DND-41 (cell line): ENCODE measurements around the gene PFDN1.

Source experiments
- ATAC-seq: fragments of 200-7000 bp; cut with Tn5 transposase; 3 replicates; pipeline ENCODE4 v1.9.1; 2021; ENCODE audit warnings: low read depth; ENCODE audit not compliant: insufficient read depth
- DNase-seq: peaks from one replicate; pipeline ENCODE4 v3.0.0-alpha.2; 2020
- H2AFZ ChIP-seq: 2 replicates; pipeline ENCODE4 v1.6.0; 2012; ENCODE audit warnings: low read depth, low read length
- H3K27ac ChIP-seq: 2 replicates; pipeline ENCODE4 v1.5.1; 2012; ENCODE audit warnings: low read length, inconsistent platforms
- H3K27me3 ChIP-seq: fragments of 200-600 bp; sonication (generic); 2 replicates; pipeline ENCODE4 v1.6.0; 2012; ENCODE audit warnings: low read length, mild to moderate bottlenecking, inconsistent platforms; ENCODE audit not compliant: insufficient read depth, poor library complexity
- H3K36me3 ChIP-seq: 2 replicates; pipeline ENCODE4 v1.5.1; 2012; ENCODE audit warnings: low read length, inconsistent platforms; ENCODE audit not compliant: insufficient read depth
- H3K4me1 ChIP-seq: 2 replicates; pipeline ENCODE4 v1.5.1; 2012; ENCODE audit warnings: mild to moderate bottlenecking, low read length; ENCODE audit not compliant: insufficient read depth
- H3K4me2 ChIP-seq: 2 replicates; pipeline ENCODE4 v1.6.0; 2012; ENCODE audit warnings: mild to moderate bottlenecking, moderate library complexity, low read length, inconsistent platforms; ENCODE audit not compliant: insufficient read depth
- H3K4me3 ChIP-seq, 2 experiments: fragments of 200-600 bp in 1 of 2; shearing (Covaris generic) in 1 of 2; 2 replicates each; pipeline ENCODE4 v1.5.1; 2012 to 2016; ENCODE audit warnings: inconsistent platforms in 2 of 2, low read length in 2 of 2, mild to moderate bottlenecking in 2 of 2, low read depth in 1 of 2, moderate library complexity in 1 of 2
- H3K79me2 ChIP-seq: 2 replicates; pipeline ENCODE4 v1.6.0; 2012; ENCODE audit warnings: low read length, inconsistent platforms; ENCODE audit not compliant: insufficient read depth
- H3K9ac ChIP-seq: 2 replicates; pipeline ENCODE4 v1.6.0; 2012; ENCODE audit warnings: low read depth, mild to moderate bottlenecking, inconsistent platforms, low read length, moderate library complexity
- H3K9me3 ChIP-seq: 2 replicates; pipeline ENCODE4 v1.5.1; 2012; ENCODE audit warnings: low read length, moderate library complexity, mild to moderate bottlenecking, inconsistent platforms; ENCODE audit not compliant: insufficient read depth, severe bottlenecking
- H4K20me1 ChIP-seq: 2 replicates; pipeline ENCODE4 v1.6.0; 2012; ENCODE audit warnings: low read length; ENCODE audit not compliant: insufficient read depth
- EZH2 ChIP-seq: IDR thresholded peaks from 3 replicates; pipeline ENCODE4 v1.6.1; 2012; ENCODE audit warnings: borderline replicate concordance, low read depth, mild to moderate bottlenecking, moderate library complexity, low read length, inconsistent platforms; ENCODE audit not compliant: severe bottlenecking
- TF ChIP-seq, protein P1 (sequence below): IDR thresholded peaks from 2 replicates; pipeline ENCODE4 v1.5.1; 2012; ENCODE audit warnings: borderline replicate concordance, low read length, moderate library complexity, mild to moderate bottlenecking; ENCODE audit not compliant: poor library complexity, severe bottlenecking; ENCODE audit errors: extremely low read depth

PFDN1 gene

DNA sequence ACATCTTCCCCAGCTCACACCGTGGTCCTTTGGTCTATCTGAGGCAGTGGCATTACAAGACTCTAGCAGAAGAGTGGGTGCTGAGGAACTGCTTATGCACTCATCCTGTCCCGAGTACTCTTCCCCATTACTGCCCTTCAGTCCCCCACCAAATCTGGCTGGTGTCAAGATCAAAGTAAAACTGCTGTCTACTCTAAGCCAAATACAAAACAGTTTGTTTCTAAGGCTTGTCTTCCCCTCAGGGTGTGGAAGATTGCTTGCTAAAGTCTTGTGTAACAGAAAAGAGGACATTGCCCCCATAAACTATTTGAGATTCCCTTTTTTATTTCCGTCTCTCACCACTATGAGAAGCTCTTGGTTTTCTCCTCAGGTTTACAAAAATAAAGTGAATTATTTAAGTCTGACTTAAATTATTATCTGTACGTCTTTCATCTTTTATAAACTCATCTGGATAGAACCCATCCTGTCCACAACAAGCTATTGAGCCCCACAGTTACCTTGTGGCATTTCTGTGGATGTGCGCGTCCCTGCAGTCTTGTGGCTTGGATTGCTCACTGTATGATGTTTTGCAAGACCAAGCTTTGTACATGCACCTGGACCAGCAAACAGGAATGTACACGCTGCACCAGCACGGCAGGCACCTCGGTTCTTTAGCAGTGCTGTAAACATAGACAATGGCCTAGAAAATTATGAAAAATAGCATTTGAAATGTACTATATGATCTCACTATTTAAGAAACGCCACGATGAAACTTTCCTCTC is 66.9 kb downstream of the PFDN1 start:
- no peaks in the 10 kb centered on the region for H3K9me3 ChIP-seq
- H3K27me3 ChIP-seq = no peaks in the 10 kb centered on the region
- no peak overlapping the region for H3K27ac ChIP-seq
- ATAC-seq (no peak), DNase-seq (no peak)
- no peak overlapping the region for H3K4me2 ChIP-seq
- H4K20me1 ChIP-seq = 0 out of 2 replicates have a peak, but pooled peaks cover 6% of the 10 kb centered on the region
- no peaks in the 10 kb centered on the region for H3K4me1 ChIP-seq
- H3K36me3 ChIP-seq = no peaks in the 10 kb centered on the region
- TF ChIP-seq EZH2 = no peak
- TF ChIP-seq, protein P1, sequence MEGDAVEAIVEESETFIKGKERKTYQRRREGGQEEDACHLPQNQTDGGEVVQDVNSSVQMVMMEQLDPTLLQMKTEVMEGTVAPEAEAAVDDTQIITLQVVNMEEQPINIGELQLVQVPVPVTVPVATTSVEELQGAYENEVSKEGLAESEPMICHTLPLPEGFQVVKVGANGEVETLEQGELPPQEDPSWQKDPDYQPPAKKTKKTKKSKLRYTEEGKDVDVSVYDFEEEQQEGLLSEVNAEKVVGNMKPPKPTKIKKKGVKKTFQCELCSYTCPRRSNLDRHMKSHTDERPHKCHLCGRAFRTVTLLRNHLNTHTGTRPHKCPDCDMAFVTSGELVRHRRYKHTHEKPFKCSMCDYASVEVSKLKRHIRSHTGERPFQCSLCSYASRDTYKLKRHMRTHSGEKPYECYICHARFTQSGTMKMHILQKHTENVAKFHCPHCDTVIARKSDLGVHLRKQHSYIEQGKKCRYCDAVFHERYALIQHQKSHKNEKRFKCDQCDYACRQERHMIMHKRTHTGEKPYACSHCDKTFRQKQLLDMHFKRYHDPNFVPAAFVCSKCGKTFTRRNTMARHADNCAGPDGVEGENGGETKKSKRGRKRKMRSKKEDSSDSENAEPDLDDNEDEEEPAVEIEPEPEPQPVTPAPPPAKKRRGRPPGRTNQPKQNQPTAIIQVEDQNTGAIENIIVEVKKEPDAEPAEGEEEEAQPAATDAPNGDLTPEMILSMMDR = no peak
- H3K9ac ChIP-seq = no peak overlapping the region
- H2AFZ ChIP-seq = no peak overlapping the region
- no peaks in the 10 kb centered on the region for H3K79me2 ChIP-seq
- no peak overlapping the region for H3K4me3 ChIP-seq

DNA sequence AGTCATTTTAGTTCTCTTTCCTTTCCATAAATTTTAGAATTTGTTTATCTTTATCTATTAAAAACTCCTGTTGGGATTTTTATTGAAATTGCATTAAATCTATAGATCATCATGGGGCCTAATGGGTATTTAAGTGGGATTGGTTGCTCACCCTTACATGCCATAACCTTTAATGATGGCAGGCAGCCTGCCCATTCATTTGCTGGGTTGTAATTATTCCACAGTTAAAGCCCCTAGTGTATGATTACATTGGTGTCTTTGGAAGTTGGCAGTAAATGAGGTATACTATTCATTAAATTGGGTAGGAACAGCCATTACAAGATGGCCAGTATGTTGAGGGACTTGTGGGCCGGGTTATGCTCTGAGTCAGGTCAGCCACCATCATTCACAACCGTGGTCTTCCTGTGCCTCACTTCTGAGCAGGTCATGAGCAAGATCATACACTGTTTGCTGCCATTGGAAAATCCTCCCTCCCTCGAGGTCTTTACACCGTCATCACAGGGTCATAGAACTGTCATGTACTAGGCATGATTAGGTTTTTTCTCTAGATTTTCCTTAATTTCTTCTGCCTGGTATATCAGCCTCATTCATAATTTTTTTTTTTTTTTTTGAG is 68.4 kb downstream of the PFDN1 start:
- Histone ChIP-seq H3K79me2 (no peaks in the 10 kb centered on the region), H3K4me1 (no peaks in the 10 kb centered on the region), H3K27ac (no peak overlapping the region), H3K4me2 (no peak overlapping the region), H3K9me3 (no peaks in the 10 kb centered on the region), H3K36me3 (no peaks in the 10 kb centered on the region), H2AFZ (no peak overlapping the region), H3K9ac (no peak overlapping the region), H4K20me1 (0 out of 2 replicates have a peak, but pooled peaks cover 3% of the 10 kb centered on the region), H3K27me3 (no peaks in the 10 kb centered on the region), H3K4me3 (no peak overlapping the region)
- no peak for DNase-seq
- TF ChIP-seq EZH2 = no peak
- TF ChIP-seq, protein P1 = no peak
- ATAC-seq = no peak

DNA sequence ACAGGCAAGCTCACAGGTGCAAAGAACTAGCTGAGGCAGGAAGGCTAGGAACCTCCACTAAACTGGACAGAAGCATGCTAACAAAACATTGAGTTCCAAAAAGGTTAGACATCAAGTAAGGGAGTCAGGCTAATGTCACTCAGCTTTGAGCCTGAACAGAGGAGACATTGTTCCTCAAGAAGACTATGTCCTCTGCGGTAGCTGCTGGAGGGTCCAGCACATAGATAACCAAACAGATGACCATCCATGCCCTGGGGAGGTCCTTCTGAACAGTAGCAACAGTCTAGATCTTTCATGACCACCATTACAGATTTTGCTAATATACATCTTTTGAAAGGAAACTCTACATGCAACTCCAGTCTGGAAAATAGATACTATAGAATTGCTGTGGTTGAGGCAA is 70.2 kb downstream of the PFDN1 start:
- Histone ChIP-seq H3K36me3 (no peaks in the 10 kb centered on the region), H3K4me1 (no peaks in the 10 kb centered on the region), H3K4me2 (no peak overlapping the region), H3K27ac (no peak overlapping the region), H2AFZ (no peak overlapping the region), H3K9ac (no peak overlapping the region), H3K4me3 (no peak overlapping the region), H3K79me2 (no peaks in the 10 kb centered on the region), H3K27me3 (no peaks in the 10 kb centered on the region), H3K9me3 (no peaks in the 10 kb centered on the region), H4K20me1 (no peaks in the 10 kb centered on the region)
- no peak for TF ChIP-seq EZH2
- TF ChIP-seq, protein P1 = no peak
- ATAC-seq (no peak), DNase-seq (no peak)
